Amniotic epithelial cell (primary cell): ENCODE data around the gene EDDM3A.
A peak's percentile ranks its signal among the peaks of the same experiment; 100 is the strongest.

Experiments used
- DNase-seq: peaks from one replicate; pipeline ENCODE4 v3.0.0-alpha.2; 2010; ENCODE audit warnings: low read depth

EDDM3A gene

DNA sequence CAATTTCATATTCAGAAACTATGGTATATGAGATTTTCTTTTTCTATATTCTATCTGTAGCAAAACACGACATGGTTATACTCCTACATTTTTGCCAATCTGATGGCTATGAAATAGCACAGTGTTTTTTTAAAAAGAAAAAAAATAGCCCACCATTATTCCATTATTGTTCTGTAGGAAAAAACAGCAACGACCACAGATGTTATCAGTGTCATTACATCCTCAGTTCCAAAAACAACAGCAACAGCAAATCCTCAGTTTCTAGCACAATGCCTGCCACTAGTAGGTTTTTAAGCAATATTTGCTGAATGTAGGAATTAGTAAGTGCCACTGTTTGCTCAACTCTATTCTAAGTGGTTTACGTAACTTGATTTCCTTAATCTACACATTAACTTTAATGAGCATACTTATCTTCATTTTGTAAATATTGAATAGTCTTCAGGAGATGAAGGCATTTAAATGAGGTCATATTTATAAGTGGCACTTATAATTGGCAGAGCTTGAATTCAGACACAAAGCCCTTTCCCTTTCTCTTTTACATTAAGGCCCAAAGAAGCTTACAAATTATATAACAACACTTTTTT lies 43.6 kb downstream of the EDDM3A start:
- no peak for DNase-seq

DNA sequence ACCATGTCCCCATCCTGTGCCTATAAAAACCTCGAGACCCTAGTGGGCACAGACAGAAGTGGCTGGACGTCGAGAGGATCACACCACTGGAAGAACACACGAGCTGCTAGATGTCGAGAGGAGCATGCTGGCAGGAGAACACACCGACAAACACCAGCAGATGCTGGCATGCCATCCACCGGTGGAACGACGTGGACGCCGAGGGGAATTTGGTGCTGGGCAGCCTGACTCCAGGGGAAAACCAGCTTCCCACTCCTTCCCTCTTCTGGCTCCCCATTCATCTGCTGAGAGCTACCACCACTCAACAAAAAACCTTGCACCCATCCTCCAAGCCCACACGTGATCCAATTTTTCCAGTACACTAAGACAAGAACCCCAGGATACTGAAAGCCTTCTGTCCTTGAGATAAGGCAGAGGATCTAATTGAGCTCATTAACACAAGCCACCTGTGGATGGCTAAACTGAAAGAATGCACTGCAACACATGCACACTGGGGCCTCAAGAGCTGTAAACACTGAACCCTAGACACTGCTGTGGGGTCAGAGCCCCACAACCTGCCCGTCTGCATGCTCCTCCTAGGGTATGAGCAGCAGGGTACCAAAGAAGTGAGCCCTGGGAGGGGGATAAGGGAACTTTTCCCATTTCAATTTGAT lies 44.9 kb downstream of the EDDM3A start:
- DNase-seq: no peak

DNA sequence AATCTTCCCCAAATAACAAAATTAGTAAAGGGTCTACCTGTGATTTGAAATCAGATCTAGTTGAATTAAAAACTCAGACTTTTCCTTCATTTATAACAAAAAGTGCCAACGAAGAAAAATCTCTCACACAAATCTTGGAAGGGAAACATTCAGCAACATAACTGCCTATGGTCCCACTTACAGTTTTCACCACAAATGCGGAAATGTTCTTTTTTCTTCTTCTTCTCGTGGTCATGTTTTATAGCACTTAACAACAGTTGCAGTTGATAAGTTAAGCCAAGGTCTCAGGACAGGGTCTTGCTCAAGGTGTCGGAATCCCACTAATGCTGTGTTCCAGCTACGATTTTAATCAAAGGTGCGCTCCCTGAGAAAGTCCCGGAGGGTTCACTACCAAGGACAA lies 45.5 kb downstream of the EDDM3A start:
- DNase-seq: no peak

DNA sequence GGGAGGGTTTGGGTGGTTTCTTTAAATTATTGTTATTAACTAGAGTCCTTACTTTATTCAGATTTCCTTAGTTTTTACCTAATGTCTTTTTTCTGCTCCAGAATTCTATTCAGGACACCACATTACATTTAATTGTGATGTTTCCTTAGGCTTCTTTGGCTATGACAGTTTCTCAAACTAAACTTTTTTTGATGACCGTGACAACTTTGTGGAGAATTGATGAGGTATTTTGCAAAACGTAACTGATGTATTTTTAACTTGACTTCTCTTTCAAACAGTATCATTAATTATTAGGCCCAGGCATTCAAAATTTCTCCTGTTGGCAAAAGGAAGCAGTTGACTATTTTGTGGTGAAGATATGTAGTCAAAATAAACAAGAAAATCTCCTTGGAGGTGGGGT lies 45.9 kb downstream of the EDDM3A start:
- DNase-seq: no peak

DNA sequence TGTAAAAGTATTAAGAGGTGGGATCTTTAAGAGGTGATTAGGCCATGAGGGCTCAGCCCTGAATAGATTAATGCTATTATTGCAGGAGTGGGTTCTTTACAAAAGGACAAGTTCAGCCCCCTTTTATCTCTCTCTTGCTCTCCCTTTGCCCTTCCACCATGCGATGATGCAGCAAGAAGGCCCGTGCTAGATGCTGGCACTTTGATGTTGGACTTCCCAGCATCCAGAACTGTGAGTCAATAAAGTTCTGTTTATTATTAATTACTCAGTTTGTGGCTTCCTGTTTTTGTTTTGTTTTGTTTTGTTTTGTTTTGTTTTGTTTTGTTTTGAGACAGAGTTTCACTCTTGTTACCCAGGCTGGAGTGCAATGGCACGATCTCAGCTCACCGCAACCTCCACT lies 46.9 kb downstream of the EDDM3A start:
- no peak for DNase-seq

DNA sequence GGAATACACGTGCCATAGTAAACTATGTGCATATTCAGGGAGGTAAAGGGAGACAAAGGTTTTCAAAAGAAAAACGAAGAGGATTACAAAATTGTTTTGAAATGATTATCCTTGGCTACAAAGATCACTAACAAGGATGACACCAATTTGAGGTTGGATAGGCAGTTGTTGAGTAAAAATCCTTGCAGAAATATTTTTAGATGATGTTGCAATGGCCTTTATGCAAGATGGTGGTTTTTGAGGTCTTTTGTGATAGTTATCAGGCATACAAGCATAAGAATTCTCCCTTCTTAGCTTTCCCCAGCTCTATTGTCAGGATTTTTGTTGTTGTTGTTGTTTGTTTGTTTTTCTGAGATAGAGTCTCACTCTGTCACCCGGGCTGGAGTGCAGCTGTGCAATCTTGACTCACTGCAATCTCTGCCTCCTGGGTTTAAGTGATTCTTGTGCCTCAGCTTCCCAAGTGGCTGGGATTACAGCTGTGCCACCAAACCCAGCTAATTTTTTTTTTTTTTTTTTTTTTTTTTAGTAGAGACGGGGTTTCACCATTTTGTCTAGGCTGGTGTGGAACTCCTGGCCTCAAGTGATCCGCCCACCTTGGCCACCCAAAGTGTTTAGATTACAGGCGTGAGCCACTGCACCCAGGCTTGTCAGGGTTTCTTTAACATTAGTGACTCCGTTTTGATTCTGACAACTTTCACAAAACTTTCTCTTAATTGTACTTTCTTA lies 49.1 kb downstream of the EDDM3A start:
- DNase-seq: peak; percentile 53

DNA sequence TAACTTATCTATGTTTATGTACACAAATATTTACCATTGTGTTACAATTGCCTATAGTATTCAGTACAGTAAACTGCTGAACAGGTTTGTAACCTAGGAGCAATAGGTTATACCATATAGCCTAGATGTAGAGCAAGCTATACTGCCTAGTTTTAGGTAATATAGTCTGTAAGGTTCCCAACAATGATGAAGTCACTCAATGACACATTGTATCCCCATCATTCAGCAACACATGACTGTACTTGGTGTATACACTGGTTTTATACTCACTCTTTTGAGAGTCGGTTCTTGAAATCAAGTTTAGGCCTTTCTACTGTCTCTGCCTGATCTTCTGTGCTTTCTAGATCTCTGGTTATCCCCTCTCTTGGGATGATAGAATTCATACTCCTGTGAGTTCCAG lies 51.5 kb downstream of the EDDM3A start:
- no peak for DNase-seq
